OCI-LY3 (cell line): Measurements from ENCODE around the gene STX5.

Experiments
- H2AFZ ChIP-seq: fragments of 200-600, 300-600 bp; shearing (Covaris generic); 2 replicates; pipeline ENCODE4 v1.6.0; 2014; ENCODE audit warnings: antibody characterized with exemption, low read depth, low read length
- H3K27ac ChIP-seq: fragments of 200-600, 300-600 bp; sonication (generic); 2 replicates; pipeline ENCODE4 v1.5.1; 2014; ENCODE audit warnings: mild to moderate bottlenecking, low read length, moderate library complexity, mixed read lengths
- H3K27me3 ChIP-seq: fragments of 200-600, 300-600 bp; sonication (generic); 2 replicates; pipeline ENCODE4 v1.6.1; 2014; ENCODE audit warnings: low read depth, low read length, mixed read lengths
- H3K36me3 ChIP-seq: fragments of 200-600, 300-600 bp; sonication (generic); replicated peaks from 2 replicates; pipeline ENCODE3; 2014; ENCODE audit warnings: low read depth, low read length, mixed read lengths
- H3K4me1 ChIP-seq: fragments of 300-600, 200-600 bp; sonication (generic); 2 replicates; pipeline ENCODE4 v1.6.1; 2014; ENCODE audit warnings: low read length, mixed read lengths
- H3K4me2 ChIP-seq: fragments of 200-600, 300-600 bp; sonication (generic); 2 replicates; pipeline ENCODE4 v1.6.1; 2014; ENCODE audit warnings: low read length, mixed read lengths
- H3K4me3 ChIP-seq: fragments of 300-600, 200-600 bp; sonication (generic); 2 replicates; pipeline ENCODE4 v1.5.1; 2014; ENCODE audit warnings: antibody characterized with exemption, mild to moderate bottlenecking, low read length, moderate library complexity
- H3K79me2 ChIP-seq: fragments of 300-600, 200-600 bp; shearing (Covaris generic); 2 replicates; pipeline ENCODE4 v1.6.1; 2014; ENCODE audit warnings: mild to moderate bottlenecking, low read length, mixed read lengths
- H3K9ac ChIP-seq: fragments of 300-600, 200-600 bp; shearing (Covaris generic); 2 replicates; pipeline ENCODE4 v1.6.0; 2014; ENCODE audit warnings: mild to moderate bottlenecking, low read length, moderate library complexity
- H3K9me3 ChIP-seq: fragments of 200-600, 300-600 bp; shearing (Covaris generic); 2 replicates; pipeline ENCODE4 v1.6.1; 2014; ENCODE audit warnings: low read length, mixed read lengths; ENCODE audit not compliant: insufficient read depth
- H4K20me1 ChIP-seq: fragments of 200-600, 300-600 bp; sonication (generic); 2 replicates; pipeline ENCODE4 v1.6.1; 2016; ENCODE audit warnings: low read length, mixed read lengths; ENCODE audit not compliant: insufficient read depth
- EZH2phosphoT487 ChIP-seq: fragments of 200-600 bp; shearing (Covaris generic); IDR thresholded peaks from 2 replicates; pipeline ENCODE4 v1.6.1; 2018; ENCODE audit warnings: antibody characterized with exemption, mixed run types, low read depth
- TF ChIP-seq, protein P1 (sequence below): fragments of 200-600, 300-600 bp; sonication (generic); IDR thresholded peaks from 2 replicates; pipeline ENCODE4 v1.5.1; 2014; ENCODE audit warnings: antibody characterized with exemption, low read length, low read depth

STX5 gene

DNA sequence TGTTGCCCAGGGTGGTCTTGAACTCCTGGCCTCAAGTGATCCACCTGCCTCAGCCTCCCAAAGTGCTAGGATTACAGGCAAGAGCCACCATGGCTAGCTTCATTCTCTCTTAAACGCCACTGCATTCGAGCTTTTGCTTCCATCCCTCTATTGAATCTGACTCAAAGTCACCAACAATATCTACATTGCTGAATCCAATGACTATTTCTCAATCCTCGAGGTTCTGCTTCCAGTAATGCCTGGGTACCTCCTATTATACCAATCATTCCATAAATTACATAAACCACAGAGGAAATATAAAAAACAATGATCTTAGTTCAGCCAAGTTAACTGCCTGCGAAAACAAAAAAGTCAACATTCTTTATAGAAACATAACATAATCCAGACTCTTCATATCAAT lies 14.7 kb downstream of the STX5 start:
- Histone ChIP-seq H3K9me3 (no peaks in the 10 kb centered on the region), H3K4me3 (no peak overlapping the region), H3K4me1 (no peaks in the 10 kb centered on the region), H3K27me3 (no peaks in the 10 kb centered on the region), H2AFZ (no peak overlapping the region), H4K20me1 (no peaks in the 10 kb centered on the region), H3K9ac (no peak overlapping the region), H3K36me3 (peaks cover 15% of the 10 kb centered on the region), H3K4me2 (no peak overlapping the region), H3K27ac (no peak overlapping the region), H3K79me2 (no peaks in the 10 kb centered on the region)
- TF ChIP-seq, protein P1, sequence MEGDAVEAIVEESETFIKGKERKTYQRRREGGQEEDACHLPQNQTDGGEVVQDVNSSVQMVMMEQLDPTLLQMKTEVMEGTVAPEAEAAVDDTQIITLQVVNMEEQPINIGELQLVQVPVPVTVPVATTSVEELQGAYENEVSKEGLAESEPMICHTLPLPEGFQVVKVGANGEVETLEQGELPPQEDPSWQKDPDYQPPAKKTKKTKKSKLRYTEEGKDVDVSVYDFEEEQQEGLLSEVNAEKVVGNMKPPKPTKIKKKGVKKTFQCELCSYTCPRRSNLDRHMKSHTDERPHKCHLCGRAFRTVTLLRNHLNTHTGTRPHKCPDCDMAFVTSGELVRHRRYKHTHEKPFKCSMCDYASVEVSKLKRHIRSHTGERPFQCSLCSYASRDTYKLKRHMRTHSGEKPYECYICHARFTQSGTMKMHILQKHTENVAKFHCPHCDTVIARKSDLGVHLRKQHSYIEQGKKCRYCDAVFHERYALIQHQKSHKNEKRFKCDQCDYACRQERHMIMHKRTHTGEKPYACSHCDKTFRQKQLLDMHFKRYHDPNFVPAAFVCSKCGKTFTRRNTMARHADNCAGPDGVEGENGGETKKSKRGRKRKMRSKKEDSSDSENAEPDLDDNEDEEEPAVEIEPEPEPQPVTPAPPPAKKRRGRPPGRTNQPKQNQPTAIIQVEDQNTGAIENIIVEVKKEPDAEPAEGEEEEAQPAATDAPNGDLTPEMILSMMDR = no peak
- TF ChIP-seq EZH2phosphoT487 = no peak

DNA sequence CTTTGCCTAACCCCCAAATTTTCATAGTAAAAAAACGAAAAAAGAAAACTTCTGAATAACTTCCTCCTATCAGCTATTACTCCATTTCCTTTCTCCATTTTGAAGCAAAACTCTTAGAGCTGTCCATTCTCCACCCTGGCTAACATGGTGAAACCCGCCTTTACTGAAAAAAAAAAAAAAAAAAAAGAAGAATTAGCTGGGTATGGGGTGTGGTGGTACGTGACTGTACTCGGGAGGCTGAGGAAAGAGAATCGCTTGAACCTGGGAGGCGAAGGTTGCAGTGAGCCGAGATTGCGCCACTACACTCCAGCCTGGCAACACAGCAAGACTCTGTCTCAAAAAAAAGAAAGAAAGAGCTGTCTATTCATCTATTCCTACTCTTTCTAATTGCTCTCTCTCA lies 15.3 kb downstream of the STX5 start:
- no peak overlapping the region for H2AFZ ChIP-seq
- no peaks in the 10 kb centered on the region for H3K27me3 ChIP-seq
- H3K36me3 ChIP-seq = peaks cover 15% of the 10 kb centered on the region

DNA sequence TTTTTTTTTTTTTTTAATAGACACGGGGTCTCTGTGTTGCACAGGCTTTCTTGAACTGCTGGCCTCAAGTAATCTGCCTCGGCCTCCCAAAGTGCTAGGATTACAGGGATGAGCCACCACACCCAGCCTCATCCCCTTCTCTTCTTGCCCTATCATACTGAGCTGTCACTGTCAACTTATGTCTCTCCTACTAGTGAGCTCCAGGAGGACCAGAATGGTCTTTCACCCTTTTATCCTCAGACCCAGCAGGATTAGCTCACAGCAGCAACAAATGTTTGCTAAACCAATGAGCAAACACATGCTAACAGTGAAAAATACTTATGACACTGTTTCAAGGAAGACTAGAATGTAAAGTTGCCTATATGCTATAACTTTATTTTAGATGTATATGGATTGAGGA lies 20.2 kb downstream of the STX5 start:
- Histone ChIP-seq H3K9me3 (no peaks in the 10 kb centered on the region), H3K27ac (no peak overlapping the region), H3K27me3 (no peaks in the 10 kb centered on the region), H3K36me3 (peaks cover 11% of the 10 kb centered on the region), H4K20me1 (no peaks in the 10 kb centered on the region), H3K9ac (no peak overlapping the region), H2AFZ (no peak overlapping the region), H3K4me2 (no peak overlapping the region), H3K4me1 (peaks cover 8% of the 10 kb centered on the region), H3K4me3 (no peak overlapping the region), H3K79me2 (no peaks in the 10 kb centered on the region)
- no peak for TF ChIP-seq EZH2phosphoT487
- TF ChIP-seq, protein P1 = no peak

More for the DNA sequence above, 15.3 kb downstream of the STX5 start:
- H3K9ac ChIP-seq = no peak overlapping the region
- TF ChIP-seq EZH2phosphoT487 = no peak
- TF ChIP-seq, protein P1 = no peak
- no peak overlapping the region for H3K4me2 ChIP-seq
- no peaks in the 10 kb centered on the region for H3K9me3 ChIP-seq
- no peaks in the 10 kb centered on the region for H3K79me2 ChIP-seq
- no peak overlapping the region for H3K27ac ChIP-seq
- H4K20me1 ChIP-seq = no peaks in the 10 kb centered on the region
- H3K4me3 ChIP-seq = no peak overlapping the region
- H3K4me1 ChIP-seq = no peaks in the 10 kb centered on the region

DNA sequence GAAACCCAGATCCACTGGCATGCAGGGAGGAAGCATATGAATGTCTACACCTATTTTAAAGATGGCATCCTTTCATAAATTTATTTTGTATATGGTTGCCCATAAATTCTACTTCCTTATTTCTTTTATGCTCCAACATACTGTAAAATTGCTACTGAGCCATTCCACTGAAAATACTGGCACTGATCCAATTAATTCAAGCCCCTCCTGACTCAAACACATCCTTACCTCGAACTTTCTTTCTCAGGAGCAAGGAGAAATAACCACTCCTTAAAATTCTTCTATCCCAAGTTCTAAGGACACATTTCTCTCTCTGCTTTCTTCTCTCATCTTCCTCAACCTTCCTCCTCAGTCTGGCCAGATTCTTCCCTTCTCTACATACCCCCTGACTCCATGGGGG lies 21.1 kb downstream of the STX5 start:
- H3K36me3 ChIP-seq = peaks cover 9% of the 10 kb centered on the region
- H3K4me2 ChIP-seq = no peak overlapping the region
- no peak overlapping the region for H3K4me3 ChIP-seq
- H3K27me3 ChIP-seq = no peaks in the 10 kb centered on the region
- H3K4me1 ChIP-seq = peaks cover 15% of the 10 kb centered on the region
- H4K20me1 ChIP-seq = no peaks in the 10 kb centered on the region
- H3K9me3 ChIP-seq = no peaks in the 10 kb centered on the region
- H3K27ac ChIP-seq = no peak overlapping the region
- no peak overlapping the region for H3K9ac ChIP-seq
- no peak for TF ChIP-seq EZH2phosphoT487
- TF ChIP-seq, protein P1 = no peak
- no peak overlapping the region for H2AFZ ChIP-seq
- H3K79me2 ChIP-seq = peaks cover 3% of the 10 kb centered on the region; the same call in 1 of the 2 replicates
